Transverse colon (tissue), 4 donors: Measurements from ENCODE around the gene ZMYND12. TPM values are rescaled to one million over a fixed set of nuclear protein-coding genes. Genes with fewer than 3 reads are reported as not detected.
"Not testable (repeated sequence)": the region's sequence is repeated elsewhere in the genome, so short reads cannot be mapped to it uniquely, and the experiment has no call there.

Experiments
- DNase-seq: peaks from one replicate; pipeline ENCODE4 v3.0.0-alpha.2; 2019
- H3K27ac ChIP-seq, 4 donors: fragments of 200-600 bp; sonication (generic); 2 replicates each; pipeline ENCODE4 v1.5.1; 2016 to 2018; ENCODE audit warnings: inconsistent platforms in 4 of 4
- H3K27me3 ChIP-seq: fragments of 200-600 bp; sonication (generic); 2 replicates; pipeline ENCODE4 v1.5.1; 2017; ENCODE audit warnings: inconsistent platforms
- H3K36me3 ChIP-seq, 4 donors: fragments of 200-600 bp; sonication (generic); 2 replicates each; pipeline ENCODE4 v1.5.1; 2017 to 2019; ENCODE audit warnings: inconsistent platforms in 4 of 4
- H3K4me1 ChIP-seq, 4 donors: fragments of 200-600 bp; sonication (generic); 2 replicates each; pipeline ENCODE4 v1.5.1; 2017 to 2020; ENCODE audit warnings: inconsistent platforms in 4 of 4
- H3K4me3 ChIP-seq, 4 donors: fragments of 200-600 bp; sonication (generic); 1 replicate in 1 of 4; 2 replicates in 3 of 4; pipeline versions ENCODE4 v1.5.1 to v1.6.1; 2017 to 2019; ENCODE audit warnings: inconsistent platforms in 4 of 4
- H3K9me3 ChIP-seq, 2 donors: fragments of 200-600 bp; sonication (generic); 2 replicates each; pipeline ENCODE4 v1.5.1; 2017 to 2019; ENCODE audit warnings: inconsistent platforms in 2 of 2
- EP300 ChIP-seq: sonication (generic); formaldehyde crosslinking; IDR thresholded peaks from one replicate; pipeline ENCODE4 v1.6.1; 2017; ENCODE audit warnings: antibody characterized with exemption, low read depth
- POLR2A ChIP-seq: fragments of 450-650 bp; IDR thresholded peaks from one replicate; pipeline ENCODE4 v1.6.1; 2016; ENCODE audit warnings: antibody characterized with exemption, mild to moderate bottlenecking, moderate library complexity
- POLR2AphosphoS5 ChIP-seq, 3 donors: sonication (generic); formaldehyde crosslinking; IDR thresholded peaks; one replicate each; pipeline ENCODE4 v1.6.1; 2016; ENCODE audit warnings: antibody characterized with exemption in 3 of 3
- WGBS, 2 donors: methylation state at CpG; one replicate each; pipeline ENCODE4 v1.1.5; 2018; ENCODE audit warnings: low coverage in 1 of 2; 5-methylcytosine and 5-hydroxymethylcytosine counted together
- in situ Hi-C, 4 donors: fragments of 200-750 bp; cut with MboI; loops; one replicate each; pipeline versions ENCODE4 v1.15.0 to v1.15.1; 2017; ENCODE audit warnings: low sequenced_read_pairs in 3 of 4, low pct_ligation_motif_present in 1 of 4, low pct_unique_long_range_greater_than_20kb in 1 of 4
- intact Hi-C: fragments of 100-400 bp; cut with DNase I; formaldehyde crosslinking; loops from one replicate; pipeline ENCODE4 v1.15.1; 2023; ENCODE audit warnings: low total_unique reads
- total RNA-seq, 4 donors: library from RNA; depleted of rRNA; stranded (reverse); fragments of >200 nt; gene quantifications; one replicate each; pipeline ENCODE4 v1.1.0, GENCODE V29; 2016
- TF ChIP-seq, protein P1 (sequence below), 5 experiments: fragments of 200-600 bp in 3 of 5; fragments of 450-650 bp in 2 of 5; sonication (generic) in 3 of 5; IDR thresholded peaks; 1 replicate in 2 of 5; 2 replicates in 3 of 5; pipeline ENCODE4 v1.5.1; 2016 to 2017; ENCODE audit warnings: antibody characterized with exemption in 5 of 5, inconsistent platforms in 3 of 5, mild to moderate bottlenecking in 2 of 5, moderate library complexity in 1 of 5

The ZMYND12 gene
- total RNA-seq, 4 donors from 2014 or later, result 4.3 to 8.7 TPM; not detected in 2

DNA sequence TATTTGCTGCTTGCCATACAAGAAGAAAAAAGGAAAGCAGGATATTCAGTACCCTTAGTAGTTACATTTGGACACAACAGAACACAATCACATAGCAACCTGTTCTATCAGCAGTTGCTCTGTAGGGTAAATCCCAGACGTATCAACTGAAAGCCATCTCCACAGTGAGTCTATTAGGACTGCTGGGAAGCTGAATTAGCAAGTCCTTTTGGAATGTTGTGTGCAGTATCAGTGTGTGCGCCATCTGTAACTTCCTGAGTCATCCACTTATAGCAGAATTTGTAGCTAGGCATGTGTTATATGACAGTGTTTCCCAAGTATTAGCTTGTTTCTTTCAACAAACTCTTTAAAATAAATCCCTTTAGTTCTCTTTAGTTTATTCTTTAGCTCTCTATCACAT lies 28.6 kb upstream of the ZMYND12 start:
- in situ Hi-C loops, result no loop called here
- Histone ChIP-seq H3K4me1 (no peaks in the 10 kb centered on the region), H3K27me3 (no peaks in the 10 kb centered on the region), H3K27ac (no peak overlapping the region), H3K9me3 (no peaks in the 10 kb centered on the region), H3K4me3 (no peak overlapping the region), H3K36me3 (peaks cover 0 to 10% (median 1%) of the 10 kb centered on the region in 4 donors)
- intact Hi-C loops, result no loop called here
- TF ChIP-seq, protein P1, sequence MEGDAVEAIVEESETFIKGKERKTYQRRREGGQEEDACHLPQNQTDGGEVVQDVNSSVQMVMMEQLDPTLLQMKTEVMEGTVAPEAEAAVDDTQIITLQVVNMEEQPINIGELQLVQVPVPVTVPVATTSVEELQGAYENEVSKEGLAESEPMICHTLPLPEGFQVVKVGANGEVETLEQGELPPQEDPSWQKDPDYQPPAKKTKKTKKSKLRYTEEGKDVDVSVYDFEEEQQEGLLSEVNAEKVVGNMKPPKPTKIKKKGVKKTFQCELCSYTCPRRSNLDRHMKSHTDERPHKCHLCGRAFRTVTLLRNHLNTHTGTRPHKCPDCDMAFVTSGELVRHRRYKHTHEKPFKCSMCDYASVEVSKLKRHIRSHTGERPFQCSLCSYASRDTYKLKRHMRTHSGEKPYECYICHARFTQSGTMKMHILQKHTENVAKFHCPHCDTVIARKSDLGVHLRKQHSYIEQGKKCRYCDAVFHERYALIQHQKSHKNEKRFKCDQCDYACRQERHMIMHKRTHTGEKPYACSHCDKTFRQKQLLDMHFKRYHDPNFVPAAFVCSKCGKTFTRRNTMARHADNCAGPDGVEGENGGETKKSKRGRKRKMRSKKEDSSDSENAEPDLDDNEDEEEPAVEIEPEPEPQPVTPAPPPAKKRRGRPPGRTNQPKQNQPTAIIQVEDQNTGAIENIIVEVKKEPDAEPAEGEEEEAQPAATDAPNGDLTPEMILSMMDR (IDR thresholded peaks at IDR 0.05), result no peak
- no peak for TF ChIP-seq EP300
- TF ChIP-seq POLR2AphosphoS5 (IDR thresholded peaks at IDR 0.05), result no peak
- TF ChIP-seq POLR2A, result no peak
- DNase-seq, result no peak
- 72 to 77% methylated on average over 2 of the region's 2 CpGs for WGBS, 2 donors

DNA sequence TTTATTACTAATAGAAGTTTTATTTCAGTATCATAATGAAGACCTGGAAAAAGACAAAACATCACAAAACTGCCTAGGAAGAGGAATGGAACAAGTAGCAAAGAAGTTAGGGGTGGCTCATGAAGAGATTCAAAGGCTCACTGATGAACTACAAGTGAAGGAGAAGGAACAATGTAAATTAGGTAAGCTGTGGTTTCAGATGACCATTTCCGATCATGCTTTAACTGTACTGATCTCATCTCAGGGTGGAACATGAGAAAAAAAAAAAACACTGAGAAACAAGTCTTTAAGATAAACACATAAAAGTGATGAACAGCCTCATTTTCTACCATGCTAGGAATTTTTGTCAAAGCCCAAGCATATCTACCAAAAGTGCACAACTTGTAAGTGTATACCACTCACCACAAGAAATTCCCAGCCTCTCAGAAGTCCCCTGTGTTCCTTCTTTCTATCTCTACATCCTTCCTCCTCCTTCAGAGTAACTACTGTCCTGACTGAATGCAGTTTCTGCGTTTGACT lies 26.9 kb upstream of the ZMYND12 start:
- Histone ChIP-seq H3K27ac (no peak overlapping the region), H3K4me1 (no peaks in the 10 kb centered on the region), H3K9me3 (no peaks in the 10 kb centered on the region), H3K36me3 (peaks cover 0 to 10% (median 1%) of the 10 kb centered on the region in 4 donors), H3K27me3 (no peaks in the 10 kb centered on the region), H3K4me3 (no peak overlapping the region)
- TF ChIP-seq EP300 (no peak), POLR2A (no peak), POLR2AphosphoS5 (IDR thresholded peaks at IDR 0.05) (no peak)
- TF ChIP-seq, protein P1 (IDR thresholded peaks at IDR 0.05), result no peak
- intact Hi-C loops (no loop called here), in situ Hi-C loops (no loop called here)
- 80 to 92% methylated on average over 2 of the region's 2 CpGs for WGBS, 2 donors
- DNase-seq, result no peak

DNA sequence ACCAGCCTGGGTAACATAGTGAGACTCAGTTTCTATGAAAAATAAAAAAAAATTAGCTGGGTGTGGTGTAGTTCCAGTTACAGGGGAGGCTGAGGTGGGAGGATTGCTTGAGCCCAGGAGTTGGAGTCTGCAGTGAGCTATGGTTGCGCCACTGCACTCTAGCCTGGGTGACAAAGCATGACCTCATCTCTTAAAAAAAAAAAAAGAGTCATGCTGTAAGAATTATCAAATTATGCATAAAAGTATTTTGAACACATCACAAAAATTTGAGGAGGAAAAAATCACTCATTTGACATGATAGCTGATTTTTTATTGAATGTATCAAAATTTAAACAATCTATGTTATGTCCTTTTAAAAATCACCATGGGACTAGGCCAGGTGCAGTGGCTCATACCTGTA lies 25.1 kb upstream of the ZMYND12 start:
- no peaks in the 10 kb centered on the region for H3K9me3 ChIP-seq
- H3K4me3 ChIP-seq, result no peak overlapping the region
- no peaks in the 10 kb centered on the region for H3K27me3 ChIP-seq
- 100% methylated on average over 1 of the region's 1 CpG; no CpG with 5 or more reads in 1 of the 2 donors for WGBS, 2 donors
- in situ Hi-C loops, result no loop called here
- intact Hi-C loops, result no loop called here
- H3K27ac ChIP-seq, result no peak overlapping the region
- H3K36me3 ChIP-seq, result peaks cover 0 to 10% (median 1%) of the 10 kb centered on the region in 4 donors
- no peak for DNase-seq
- H3K4me1 ChIP-seq, result no peaks in the 10 kb centered on the region
- no peak for TF ChIP-seq POLR2A
- TF ChIP-seq POLR2AphosphoS5 (IDR thresholded peaks at IDR 0.05), result no peak

DNA sequence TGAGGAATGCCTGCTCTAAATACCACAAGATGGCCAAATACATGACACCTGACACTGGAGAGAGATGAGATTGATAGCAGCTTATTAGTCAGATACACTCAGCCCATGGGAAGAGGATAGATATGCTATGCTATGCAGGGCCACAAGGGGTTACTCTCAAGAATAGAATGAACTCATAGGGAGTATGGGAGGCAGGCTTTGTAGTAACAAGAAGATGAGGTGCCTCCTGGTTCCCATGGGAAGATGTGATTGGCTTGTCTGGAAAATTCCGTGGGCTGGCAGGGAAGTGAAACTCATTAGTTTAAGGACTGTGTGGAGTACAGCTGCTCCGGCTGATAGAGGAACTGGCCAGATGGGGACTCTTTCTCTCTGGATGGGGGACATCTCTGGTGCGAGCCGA lies 23.8 kb upstream of the ZMYND12 start:
- WGBS, 2 donors, result 40 to 51% methylated on average over 1 to 4 of the region's 4 CpGs
- Histone ChIP-seq H3K36me3 (peaks cover 0 to 10% (median 1%) of the 10 kb centered on the region in 4 donors), H3K9me3 (no peaks in the 10 kb centered on the region), H3K27me3 (no peaks in the 10 kb centered on the region), H3K4me3 (no peak overlapping the region), H3K27ac (no peak overlapping the region), H3K4me1 (no peaks in the 10 kb centered on the region)
- no peak for DNase-seq
- in situ Hi-C loops (no loop called here), intact Hi-C loops (no loop called here)
- TF ChIP-seq POLR2AphosphoS5 (IDR thresholded peaks at IDR 0.05) (no peak), EP300 (no peak), POLR2A (no peak)
- TF ChIP-seq, protein P1 (IDR thresholded peaks at IDR 0.05), result no peak

DNA sequence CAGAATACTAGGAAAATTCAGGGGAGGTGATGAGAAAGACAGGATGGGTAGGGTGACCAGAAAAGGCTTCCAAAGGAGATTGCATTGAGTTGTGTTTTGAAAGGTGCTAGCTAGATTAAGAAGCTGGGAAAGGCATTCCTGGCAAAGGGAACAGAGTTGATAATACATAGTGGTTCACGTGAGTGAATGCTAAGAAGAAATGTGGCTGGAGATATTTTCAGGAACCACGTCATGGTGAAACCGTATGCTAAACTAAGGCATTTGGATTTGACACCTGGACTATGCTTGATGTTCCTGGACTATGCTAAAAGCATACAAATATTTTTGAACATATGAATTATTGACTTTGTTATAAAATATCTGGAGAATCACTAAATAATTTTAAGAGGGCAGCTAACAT lies 22.0 kb upstream of the ZMYND12 start:
- TF ChIP-seq EP300, result no peak
- no peak for TF ChIP-seq POLR2A
- TF ChIP-seq, protein P1 (IDR thresholded peaks at IDR 0.05), result no peak
- TF ChIP-seq POLR2AphosphoS5 (IDR thresholded peaks at IDR 0.05), result no peak
- intact Hi-C loops (no loop called here), in situ Hi-C loops (no loop called here)
- H3K4me3 ChIP-seq, result no peak overlapping the region
- H3K4me1 ChIP-seq, result no peaks in the 10 kb centered on the region
- no peaks in the 10 kb centered on the region for H3K27me3 ChIP-seq
- no peak for DNase-seq
- 88 to 96% methylated on average over 3 of the region's 3 CpGs for WGBS, 2 donors
- H3K9me3 ChIP-seq, result no peaks in the 10 kb centered on the region
- H3K27ac ChIP-seq, result no peak overlapping the region
- H3K36me3 ChIP-seq, result peaks cover 0 to 8% (median 1%) of the 10 kb centered on the region in 4 donors

DNA sequence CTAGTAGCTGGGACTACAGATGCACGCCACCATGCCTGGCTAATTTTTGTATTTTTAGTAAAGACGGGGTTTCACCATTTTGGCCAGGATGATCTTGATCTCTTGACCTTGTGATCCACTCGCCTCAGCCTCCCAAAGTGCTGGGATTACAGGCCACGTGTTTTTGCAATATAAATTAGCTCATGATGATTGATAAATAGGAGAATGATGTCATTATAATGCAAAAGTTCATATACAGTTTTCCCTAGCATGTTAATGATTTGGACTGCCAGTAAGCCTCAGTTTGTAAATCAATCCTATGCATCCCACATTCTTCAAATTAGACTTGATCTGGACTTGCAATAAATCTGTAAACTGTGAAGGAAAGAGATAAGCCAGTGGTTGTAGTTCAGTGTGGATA lies 21.5 kb upstream of the ZMYND12 start:
- H3K9me3 ChIP-seq, H3K36me3 ChIP-seq, H3K4me1 ChIP-seq, DNase-seq, H3K27me3 ChIP-seq, H3K4me3 ChIP-seq, H3K27ac ChIP-seq, in situ Hi-C loops, intact Hi-C loops: not testable (repeated sequence)
- WGBS, 2 donors, result 86 to 90% methylated on average over 2 to 4 of the region's 4 CpGs
